Thymus (tissue), 11 donors: ENCODE results near the gene CCNL1. TPM values are rescaled to one million over a fixed set of nuclear protein-coding genes. Genes with fewer than 3 reads are reported as not detected.
A peak's percentile ranks its signal among the peaks of the same experiment; 100 is the strongest.
"Not testable (repeated sequence)": the region's sequence is repeated elsewhere in the genome, so short reads cannot be mapped to it uniquely, and the experiment has no call there.

Experiments used
- DNase-seq, 9 donors: peaks; one replicate each; pipeline ENCODE4 v3.0.0-alpha.2; 2013; ENCODE audit warnings: low spot score in 9 of 9, low read depth in 6 of 9, missing footprints in 1 of 9
- H3K27ac ChIP-seq, 2 donors: one replicate each; pipeline ENCODE4 v1.5.1; 2013; ENCODE audit warnings: control low read depth in 1 of 2, low read depth in 1 of 2, low read length in 1 of 2, mild to moderate bottlenecking in 1 of 2, moderate library complexity in 1 of 2
- H3K27me3 ChIP-seq, 2 donors: one replicate each; pipeline ENCODE4 v1.5.1; 2013; ENCODE audit warnings: low read length in 1 of 2; ENCODE audit not compliant: control insufficient read depth in 2 of 2, insufficient read depth in 1 of 2
- H3K36me3 ChIP-seq, 2 donors: one replicate each; pipeline ENCODE4 v1.5.1; 2013; ENCODE audit warnings: low read length in 1 of 2, mild to moderate bottlenecking in 1 of 2, moderate library complexity in 1 of 2; ENCODE audit not compliant: control insufficient read depth in 2 of 2, insufficient read depth in 2 of 2
- H3K4me1 ChIP-seq, 2 donors: one replicate each; pipeline ENCODE4 v1.5.1; 2013; ENCODE audit warnings: low read length in 2 of 2; ENCODE audit not compliant: control insufficient read depth in 2 of 2, insufficient read depth in 2 of 2
- H3K4me3 ChIP-seq, 2 donors: one replicate each; pipeline ENCODE4 v1.5.1; 2013; ENCODE audit warnings: low read length in 2 of 2, control low read depth in 1 of 2, mild to moderate bottlenecking in 1 of 2
- H3K9me3 ChIP-seq, 2 donors: one replicate each; pipeline ENCODE4 v1.5.1; 2013; ENCODE audit warnings: low read length in 1 of 2, mild to moderate bottlenecking in 1 of 2; ENCODE audit not compliant: control insufficient read depth in 2 of 2, insufficient read depth in 1 of 2
- WGBS: extraction: QIAGEN DNeasy Blood & Tissue Kit; methylation state at CpG from one replicate; pipeline ENCODE4 v1.1.7; 2013; 5-methylcytosine and 5-hydroxymethylcytosine counted together
- polyA plus RNA-seq: library from polyadenylated mRNA; stranded (reverse); fragments of 200-250 nt; gene quantifications from one replicate; pipeline ENCODE4 v1.2.3, GENCODE V29; 2013
- total RNA-seq: library from RNA; stranded (reverse); fragments of 120-200 nt; gene quantifications from one replicate; pipeline ENCODE4 v1.2.4, GENCODE V29; 2013
- donor health status: healthy.

Gene CCNL1
- total and polyA plus RNA-seq, 2 donors: 247 to 248 TPM

DNA sequence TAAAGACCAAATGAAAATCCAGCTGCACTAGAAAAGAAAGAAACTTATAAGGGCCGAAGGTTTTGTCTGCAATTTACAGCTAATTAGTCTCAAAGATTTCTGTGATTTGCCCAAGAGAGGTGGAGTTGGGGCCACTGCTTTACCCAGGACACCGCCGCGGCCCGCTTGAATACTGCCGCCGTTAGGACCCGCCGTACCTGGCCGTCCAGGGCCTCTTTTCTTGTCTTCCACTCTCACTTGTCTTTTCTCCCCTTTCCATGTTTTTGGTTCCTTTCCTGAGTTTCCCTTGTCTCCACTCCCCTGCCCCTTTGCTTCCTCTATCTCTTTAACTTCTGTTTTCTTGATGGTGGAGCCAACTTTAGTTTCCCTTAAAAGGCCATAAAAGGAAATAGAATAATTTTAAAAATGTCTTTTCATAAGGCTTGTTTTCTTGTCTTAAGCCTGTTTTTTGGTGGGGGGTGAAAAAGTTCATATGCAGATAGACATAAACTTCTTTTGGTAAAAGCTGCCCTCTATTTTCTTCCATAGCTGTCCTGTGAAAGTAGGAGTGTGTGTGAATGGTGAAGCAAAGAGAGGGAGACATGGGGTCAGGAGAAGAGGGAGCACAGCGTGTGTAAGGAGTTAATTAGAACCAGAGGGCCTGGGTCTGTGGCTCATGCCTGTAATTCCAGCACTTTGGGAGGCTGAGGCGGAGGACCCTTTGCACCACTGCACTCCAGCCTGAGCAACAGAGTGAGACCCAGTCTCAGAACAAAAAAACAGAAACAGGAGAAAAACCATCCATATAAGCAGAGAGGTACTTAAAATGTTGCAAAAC is 16.0 kb upstream of the CCNL1 start:
- H3K4me1 ChIP-seq: peaks cover 0 to 9% of the 10 kb centered on the region in 2 donors
- H3K27me3 ChIP-seq: no peaks in the 10 kb centered on the region
- peak overlapping the region; percentile 62 to 91 for H3K4me3 ChIP-seq
- 9% methylated on average over 12 of the region's 12 CpGs for WGBS
- peak in 3 of 9 donors; percentile 18 to 40 (median 30) for DNase-seq
- peak overlapping the region; percentile 94 to 98 for H3K27ac ChIP-seq
- peaks cover 0 to 15% of the 10 kb centered on the region in 2 donors for H3K9me3 ChIP-seq
- H3K36me3 ChIP-seq: peaks cover 0 to 3% of the 10 kb centered on the region in 2 donors

DNA sequence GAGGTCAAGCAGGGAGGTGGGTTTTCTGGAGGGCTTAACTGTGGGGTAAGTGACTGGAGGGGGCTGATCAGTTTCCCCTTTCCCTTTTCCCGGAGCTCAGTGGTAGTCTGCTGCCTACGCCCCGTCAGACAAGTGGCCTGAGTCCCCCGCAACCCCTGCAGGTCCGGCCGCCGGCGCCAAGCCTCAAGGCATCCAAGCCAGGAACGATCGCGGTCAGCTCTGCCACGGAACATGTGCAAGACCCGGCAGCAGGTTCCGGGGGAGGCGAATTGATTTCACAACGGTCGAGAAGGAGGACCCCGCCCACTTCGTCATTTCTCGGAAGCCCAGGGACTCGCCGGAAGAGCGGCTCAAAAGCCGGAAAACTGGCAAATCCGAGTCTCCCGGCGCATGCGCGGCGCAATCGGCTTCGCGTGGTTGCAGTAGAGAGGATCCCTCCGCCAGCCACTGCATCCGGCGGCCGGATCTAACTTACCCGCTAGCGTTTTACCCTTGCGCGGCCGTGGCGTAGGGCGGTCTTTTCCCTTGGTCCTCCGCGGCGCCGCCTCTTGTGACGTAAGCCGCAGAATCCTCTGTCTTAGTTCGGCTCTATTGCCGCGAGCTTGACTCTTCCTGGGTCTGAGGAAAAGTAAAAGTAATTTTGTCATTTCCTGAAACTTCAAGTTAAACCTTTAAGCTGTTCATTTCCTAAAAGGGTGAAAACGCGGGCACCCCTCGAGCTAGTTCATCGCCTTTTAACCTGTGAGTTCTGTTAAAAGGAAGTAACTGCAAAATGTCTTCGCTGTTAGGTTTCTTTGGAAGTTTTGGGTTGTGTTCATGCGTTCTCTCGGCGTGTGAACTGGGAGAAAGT is 14.9 kb upstream of the CCNL1 start:
- Histone ChIP-seq H3K27me3 (no peaks in the 10 kb centered on the region), H3K4me3 (peak overlapping the region; percentile 81 to 91), H3K27ac (peak overlapping the region; percentile 97 to 98), H3K9me3 (peaks cover 0 to 15% of the 10 kb centered on the region in 2 donors), H3K4me1 (peaks cover 0 to 9% of the 10 kb centered on the region in 2 donors), H3K36me3 (peaks cover 0 to 3% of the 10 kb centered on the region in 2 donors)
- under 1% methylated on average over 61 of the region's 61 CpGs for WGBS
- peak; percentile 96 to 99 (median 98) for DNase-seq

DNA sequence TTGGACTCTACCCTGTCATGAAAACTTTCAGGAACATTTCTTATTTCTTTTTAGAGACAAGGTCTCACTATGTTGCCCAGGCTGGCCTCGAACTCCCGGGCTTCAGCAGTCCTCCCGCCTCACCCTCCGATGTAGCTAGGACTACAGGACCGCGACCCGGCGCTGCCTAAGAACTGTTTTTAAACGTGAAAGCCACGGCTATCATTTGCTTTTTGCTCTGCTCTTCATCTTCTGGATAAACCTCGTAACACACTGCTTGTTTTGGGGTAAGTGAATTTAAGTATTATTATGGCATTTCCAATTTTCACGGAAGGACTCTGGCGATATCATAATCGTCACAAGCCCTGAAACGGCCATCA is 14.3 kb upstream of the CCNL1 start:
- peak overlapping the region; percentile 96 to 97 for H3K27ac ChIP-seq
- peaks cover 0 to 3% of the 10 kb centered on the region in 2 donors for H3K36me3 ChIP-seq
- peak overlapping the region; percentile 81 to 91 for H3K4me3 ChIP-seq
- peaks cover 0 to 9% of the 10 kb centered on the region in 2 donors for H3K4me1 ChIP-seq
- H3K27me3 ChIP-seq: no peaks in the 10 kb centered on the region
- DNase-seq: peak in 1 of 9 donors; percentile 20
- H3K9me3 ChIP-seq: peaks cover 0 to 11% of the 10 kb centered on the region in 2 donors
- 12% methylated on average over 15 of the region's 15 CpGs for WGBS

DNA sequence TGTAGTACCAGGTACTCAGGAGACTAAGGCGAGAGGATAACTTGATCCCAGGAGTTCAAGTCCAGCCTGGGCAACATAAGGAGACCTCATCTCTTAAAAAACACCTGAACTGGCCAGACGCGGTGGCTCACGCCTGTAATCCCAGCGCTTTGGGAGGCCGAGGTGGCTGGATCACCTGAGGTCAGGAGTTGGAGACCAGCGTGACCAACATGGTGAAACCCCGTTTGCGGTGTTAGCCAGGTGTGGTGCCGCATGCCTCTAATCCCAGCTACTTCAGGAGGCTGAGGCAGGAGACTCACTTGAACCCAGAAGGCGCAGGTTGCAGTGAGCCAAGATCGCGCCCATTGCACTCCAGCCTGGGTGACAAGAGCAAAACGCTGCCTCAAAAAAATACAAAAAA is 13.4 kb upstream of the CCNL1 start:
- H3K36me3 ChIP-seq, H3K4me3 ChIP-seq, H3K27ac ChIP-seq, H3K9me3 ChIP-seq, H3K4me1 ChIP-seq, H3K27me3 ChIP-seq, DNase-seq: not testable (repeated sequence)
- WGBS: 98% methylated on average over 14 of the region's 14 CpGs

DNA sequence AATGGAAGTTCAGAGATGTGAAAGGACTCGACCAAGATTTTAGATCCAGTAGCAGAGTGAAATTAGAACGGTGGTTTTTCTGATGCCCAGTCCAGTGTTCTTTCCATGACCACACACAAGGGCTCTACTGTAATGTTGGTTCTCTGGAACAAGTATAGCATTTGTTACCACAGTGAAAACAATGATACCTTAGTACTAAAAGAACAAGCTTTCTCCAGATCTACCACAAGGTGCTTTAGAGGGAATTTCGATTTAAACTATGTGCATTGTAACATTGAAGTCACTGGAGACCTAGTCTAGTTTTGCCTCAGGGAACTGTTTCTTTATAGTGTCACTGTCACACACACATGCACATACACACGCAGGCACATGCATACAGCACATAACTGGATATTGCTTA is 12.8 kb upstream of the CCNL1 start:
- H3K27ac ChIP-seq: no peak overlapping the region
- DNase-seq: no peak

DNA sequence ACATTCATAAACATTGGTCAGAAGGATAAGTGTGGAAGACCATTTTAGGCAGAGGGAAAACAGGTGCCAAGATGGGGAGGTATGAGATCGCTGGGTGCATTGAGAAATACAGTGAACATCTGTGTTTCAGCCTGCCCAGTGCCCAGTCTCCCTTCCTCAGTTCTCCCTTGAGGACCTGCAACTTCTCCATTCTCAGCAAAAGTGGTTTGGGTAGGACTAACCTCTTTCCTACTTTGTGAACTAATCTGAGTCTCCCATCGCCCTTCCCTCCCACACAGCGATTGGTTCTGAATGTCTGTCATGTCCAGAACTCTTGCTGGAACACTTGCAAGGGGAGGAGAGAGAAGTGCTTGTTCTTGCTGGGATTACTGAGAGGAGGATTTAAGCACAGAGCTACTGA is 10.9 kb upstream of the CCNL1 start:
- no peak overlapping the region for H3K27ac ChIP-seq
- 86% methylated on average over 3 of the region's 3 CpGs for WGBS
- no peak for DNase-seq
- H3K4me3 ChIP-seq: no peak overlapping the region
- no peaks in the 10 kb centered on the region for H3K36me3 ChIP-seq
- peaks cover 0 to 6% of the 10 kb centered on the region in 2 donors for H3K4me1 ChIP-seq
- no peaks in the 10 kb centered on the region for H3K27me3 ChIP-seq
- no peaks in the 10 kb centered on the region for H3K9me3 ChIP-seq

More for the DNA sequence above, 12.8 kb upstream of the CCNL1 start:
- no peaks in the 10 kb centered on the region for H3K36me3 ChIP-seq
- H3K4me3 ChIP-seq: no peak overlapping the region
- no peaks in the 10 kb centered on the region for H3K9me3 ChIP-seq
- H3K4me1 ChIP-seq: peaks cover 0 to 9% of the 10 kb centered on the region in 2 donors
- H3K27me3 ChIP-seq: no peaks in the 10 kb centered on the region
- WGBS: 95% methylated on average over 4 of the region's 4 CpGs

DNA sequence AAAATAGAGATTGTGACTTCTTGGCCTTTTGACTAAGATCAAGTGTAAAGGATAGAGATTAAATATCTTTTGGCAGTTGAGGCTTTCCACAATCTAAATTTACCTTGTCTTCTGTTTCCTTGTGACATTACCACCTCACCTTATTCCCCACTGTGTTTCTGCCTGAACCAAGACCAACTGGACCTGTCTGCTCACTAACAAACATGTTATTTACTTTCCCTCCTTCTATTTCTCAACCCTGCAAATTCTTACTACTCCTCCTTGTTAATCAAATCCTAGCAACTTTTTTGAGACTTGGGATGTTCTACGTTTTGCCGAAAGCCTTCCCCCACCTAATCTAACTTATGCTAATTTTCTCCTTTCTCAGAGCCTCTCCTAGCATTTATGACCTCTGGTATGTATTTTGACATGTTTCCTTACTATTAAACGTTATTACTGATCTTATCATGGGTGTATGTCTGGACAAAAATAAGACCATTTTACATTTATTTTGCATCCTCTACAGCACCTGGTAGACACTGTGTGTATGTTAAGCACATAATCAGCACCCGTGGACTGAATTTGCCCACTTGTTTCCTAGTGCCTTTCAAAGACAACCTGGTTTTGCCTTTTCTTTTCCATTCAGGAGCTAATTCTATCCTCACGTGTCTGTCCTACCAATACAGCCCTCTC is 7.6 kb upstream of the CCNL1 start:
- 93% methylated on average over 5 of the region's 5 CpGs for WGBS
- no peaks in the 10 kb centered on the region for H3K27me3 ChIP-seq
- no peak overlapping the region for H3K4me3 ChIP-seq
- H3K9me3 ChIP-seq: no peaks in the 10 kb centered on the region
- no peak overlapping the region for H3K27ac ChIP-seq
- H3K4me1 ChIP-seq: no peaks in the 10 kb centered on the region
- H3K36me3 ChIP-seq: no peaks in the 10 kb centered on the region
- DNase-seq: no peak

DNA sequence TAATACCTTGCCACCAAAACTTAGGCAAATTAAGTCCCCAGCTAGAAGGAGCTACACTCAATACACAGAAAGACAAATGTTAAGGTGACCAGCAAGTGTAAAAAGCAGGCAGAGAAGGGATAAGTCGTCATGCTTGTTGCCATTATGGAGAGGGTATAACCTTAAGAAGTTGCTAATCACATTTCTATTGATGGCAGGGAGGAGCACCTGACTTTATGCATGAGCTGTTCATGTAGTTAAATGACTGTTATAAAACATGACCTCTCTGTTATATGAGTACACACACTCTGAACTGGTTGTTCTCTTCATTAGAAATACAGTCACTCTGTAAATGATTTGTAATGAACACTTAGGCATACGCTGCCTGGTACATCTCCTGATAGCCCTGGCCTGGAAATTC is 6.6 kb upstream of the CCNL1 start:
- H3K9me3 ChIP-seq: no peaks in the 10 kb centered on the region
- H3K36me3 ChIP-seq: no peaks in the 10 kb centered on the region
- H3K27me3 ChIP-seq: no peaks in the 10 kb centered on the region
- no peak overlapping the region for H3K4me3 ChIP-seq
- no peak for DNase-seq
- H3K27ac ChIP-seq: no peak overlapping the region
- H3K4me1 ChIP-seq: no peaks in the 10 kb centered on the region
- WGBS: 95% methylated on average over 2 of the region's 2 CpGs
